Gastrocnemius medialis (tissue), 4 donors: ENCODE data around the gene DENND1A.

Experiments
- CTCF ChIP-seq, 5 experiments: fragments of 450-650 bp in 3 of 5; fragments of 200-600 bp in 2 of 5; sonication (generic) in 2 of 5; IDR thresholded peaks in 4 of 5; conservative IDR thresholded peaks in 1 of 5; 1 replicate in 4 of 5; 2 replicates in 1 of 5; pipeline ENCODE4 v1.5.1; 2016 to 2019; ENCODE audit warnings: antibody characterized with exemption in 5 of 5, mild to moderate bottlenecking in 3 of 5, moderate library complexity in 3 of 5
- POLR2A ChIP-seq, 2 donors: fragments of 450-650 bp; IDR thresholded peaks; one replicate each; pipeline ENCODE4 v1.6.1; 2017; ENCODE audit warnings: antibody characterized with exemption in 2 of 2, mild to moderate bottlenecking in 2 of 2, moderate library complexity in 2 of 2

GRCh38 chr9:123364241-123364824 is 565.6 kb downstream of the DENND1A start:
- TF ChIP-seq CTCF (IDR thresholded peaks at IDR 0.05 in 4 of 5, conservative IDR thresholded peaks at IDR 0.05 in 1 of 5), result no peak
- TF ChIP-seq POLR2A (IDR thresholded peaks at IDR 0.05), result no peak
